Activated CD8-positive, alpha-beta memory T cell treated with anti-CD3 and anti-CD28 coated beads, Interleukin-2, amount 10 ng/mL, durations not matched to agents 7 days and 5 days (primary cell): ENCODE results near the gene CHD2. TPM values are rescaled to one million over a fixed set of nuclear protein-coding genes. Genes with fewer than 3 reads are reported as not detected.
A peak's percentile ranks its signal among the peaks of the same experiment; 100 is the strongest.

Experiments used
- ATAC-seq: fragments of 150-1000 bp; cut with Tn5 transposase; one replicate; pipeline ENCODE4 v1.10.0; 2021; ENCODE audit warnings: moderate library complexity
- CTCF ChIA-PET: fragments of 350-600 bp; sonication (Branson Sonifier 250); formaldehyde crosslinking; loops from one replicate; lab custom pipeline; 2021; ENCODE audit warnings: antibody characterized with exemption; lab: Charles Lee
- DNase-seq: peaks from one replicate; pipeline ENCODE4 v3.0.0-alpha.2; 2020
- H3K27ac Mint-ChIP-seq: one replicate; pipeline ENCODE4 v1.8.0; 2021; ENCODE audit warnings: mild to moderate bottlenecking, mixed read lengths
- H3K27me3 Mint-ChIP-seq: one replicate; pipeline ENCODE4 v1.8.0; 2021; ENCODE audit warnings: mixed read lengths
- H3K36me3 Mint-ChIP-seq: one replicate; pipeline ENCODE4 v1.8.0; 2021; ENCODE audit warnings: mild to moderate bottlenecking, mixed read lengths
- H3K4me1 Mint-ChIP-seq: one replicate; pipeline ENCODE4 v1.8.0; 2021; ENCODE audit warnings: mixed read lengths
- H3K4me3 Mint-ChIP-seq: one replicate; pipeline ENCODE4 v1.8.0; 2021; ENCODE audit warnings: mild to moderate bottlenecking, moderate library complexity, mixed read lengths
- H3K9me3 Mint-ChIP-seq: one replicate; pipeline ENCODE4 v1.8.0; 2022; ENCODE audit warnings: low read depth, mixed read lengths
- total RNA-seq, 2 experiments: library from RNA; stranded (reverse); gene quantifications; one replicate each; pipeline ENCODE4 v1.2.3, GENCODE V29; 2021

CHD2 gene
- total RNA-seq, 2 experiments from 2014 or later, result 121 to 151 TPM

- Mint-ChIP-seq H3K4me3 (no peak overlapping the region), H3K36me3 (peaks cover 67% of the 10 kb centered on the region), H3K27me3 (no peaks in the 10 kb centered on the region), H3K27ac (no peak overlapping the region), H3K9me3 (no peaks in the 10 kb centered on the region), H3K4me1 (peaks cover 11% of the 10 kb centered on the region)
- CTCF ChIA-PET, result interaction anchor here (0.9 to 1.4 kb wide), 2 partner anchors 11 to 69 kb away, joined by 3 to 4 read pairs; partner anchors contain the start of gene CHD2
- no peak for DNase-seq
- ATAC-seq, result no peak
Observed at GRCh38 chr15:92968926-92969651, 69.0 kb downstream of the CHD2 start.

GRCh38 chr15:92970656-92971055, 70.5 kb downstream of the CHD2 start:
- CTCF ChIA-PET, result interaction anchor here (1.4 kb wide), 1 partner anchor 9 kb away, joined by 4 read pairs; no protein-coding TSS in a partner anchor
- H3K4me3 Mint-ChIP-seq, result no peak overlapping the region
- DNase-seq (no peak), ATAC-seq (no peak)
- no peak overlapping the region for H3K27ac Mint-ChIP-seq
- H3K27me3 Mint-ChIP-seq, result no peaks in the 10 kb centered on the region
- H3K4me1 Mint-ChIP-seq, result peaks cover 13% of the 10 kb centered on the region
- peaks cover 68% of the 10 kb centered on the region for H3K36me3 Mint-ChIP-seq
- H3K9me3 Mint-ChIP-seq, result no peaks in the 10 kb centered on the region

GRCh38 chr15:92971081-92971480, 71.0 kb downstream of the CHD2 start:
- ATAC-seq (no peak), DNase-seq (no peak)
- CTCF ChIA-PET, result no interaction called here
- peaks cover 13% of the 10 kb centered on the region for H3K4me1 Mint-ChIP-seq
- peaks cover 70% of the 10 kb centered on the region for H3K36me3 Mint-ChIP-seq
- no peak overlapping the region for H3K4me3 Mint-ChIP-seq
- no peaks in the 10 kb centered on the region for H3K27me3 Mint-ChIP-seq
- H3K27ac Mint-ChIP-seq, result peak overlapping the region; percentile 15
- H3K9me3 Mint-ChIP-seq, result no peaks in the 10 kb centered on the region

- H3K4me3 Mint-ChIP-seq, result no peak overlapping the region
- no peak for DNase-seq
- H3K9me3 Mint-ChIP-seq, result no peaks in the 10 kb centered on the region
- no peaks in the 10 kb centered on the region for H3K27me3 Mint-ChIP-seq
- CTCF ChIA-PET, result no interaction called here
- peak overlapping the region; percentile 15 for H3K27ac Mint-ChIP-seq
- no peak for ATAC-seq
- peaks cover 13% of the 10 kb centered on the region for H3K4me1 Mint-ChIP-seq
- H3K36me3 Mint-ChIP-seq, result peaks cover 70% of the 10 kb centered on the region
Observed at GRCh38 chr15:92971713-92972112, 71.6 kb downstream of the CHD2 start.

GRCh38 chr15:92974183-92974915, 74.2 kb downstream of the CHD2 start:
- Mint-ChIP-seq H3K27ac (no peak overlapping the region), H3K4me3 (no peak overlapping the region), H3K27me3 (no peaks in the 10 kb centered on the region), H3K9me3 (no peaks in the 10 kb centered on the region), H3K36me3 (peaks cover 70% of the 10 kb centered on the region), H3K4me1 (peaks cover 19% of the 10 kb centered on the region)
- DNase-seq (no peak), ATAC-seq (no peak)
- CTCF ChIA-PET, result interaction anchor here (0.5 to 2.1 kb wide), 3 partner anchors 39 to 177 kb away, joined by 3 to 8 read pairs (median 3); no protein-coding TSS in a partner anchor

GRCh38 chr15:92979011-92979701, 79.0 kb downstream of the CHD2 start:
- Mint-ChIP-seq H3K9me3 (no peaks in the 10 kb centered on the region), H3K4me1 (peaks cover 14% of the 10 kb centered on the region), H3K36me3 (peaks cover 51% of the 10 kb centered on the region), H3K27ac (no peak overlapping the region), H3K27me3 (no peaks in the 10 kb centered on the region), H3K4me3 (no peak overlapping the region)
- DNase-seq (no peak), ATAC-seq (no peak)
- CTCF ChIA-PET, result interaction anchor here (0.7 to 1.7 kb wide), 6 partner anchors 9 to 1251 kb away, joined by 3 to 14 read pairs (median 4); no protein-coding TSS in a partner anchor

GRCh38 chr15:92981333-92981732, 81.2 kb downstream of the CHD2 start:
- CTCF ChIA-PET, result interaction anchor here (1.7 kb wide), 2 partner anchors 10 to 184 kb away, joined by 4 to 14 read pairs; no protein-coding TSS in a partner anchor
- Mint-ChIP-seq H3K27ac (no peak overlapping the region), H3K4me1 (peaks cover 12% of the 10 kb centered on the region), H3K36me3 (peaks cover 48% of the 10 kb centered on the region), H3K4me3 (no peak overlapping the region), H3K9me3 (no peaks in the 10 kb centered on the region), H3K27me3 (no peaks in the 10 kb centered on the region)
- ATAC-seq (no peak), DNase-seq (no peak)

GRCh38 chr15:92984161-92984560, 84.0 kb downstream of the CHD2 start:
- Mint-ChIP-seq H3K27ac (peak overlapping the region; percentile 20), H3K36me3 (peaks cover 41% of the 10 kb centered on the region), H3K4me1 (peaks cover under 1% of the 10 kb centered on the region), H3K4me3 (no peak overlapping the region), H3K9me3 (no peaks in the 10 kb centered on the region), H3K27me3 (no peaks in the 10 kb centered on the region)
- no peak for ATAC-seq
- DNase-seq, result no peak
- CTCF ChIA-PET, result interaction anchor here (1.4 kb wide), 1 partner anchor 21 kb away, joined by 3 read pairs; no protein-coding TSS in a partner anchor

GRCh38 chr15:92989470-92989869, 89.3 kb downstream of the CHD2 start:
- ATAC-seq (no peak), DNase-seq (no peak)
- peaks cover 53% of the 10 kb centered on the region for H3K36me3 Mint-ChIP-seq
- no peak overlapping the region for H3K27ac Mint-ChIP-seq
- no peaks in the 10 kb centered on the region for H3K27me3 Mint-ChIP-seq
- no peaks in the 10 kb centered on the region for H3K9me3 Mint-ChIP-seq
- CTCF ChIA-PET, result interaction anchor here (1.7 kb wide), 1 partner anchor 12 kb away, joined by 3 read pairs; no protein-coding TSS in a partner anchor
- H3K4me3 Mint-ChIP-seq, result no peak overlapping the region
- no peaks in the 10 kb centered on the region for H3K4me1 Mint-ChIP-seq

GRCh38 chr15:92990031-92990430, 89.9 kb downstream of the CHD2 start:
- no peak for ATAC-seq
- Mint-ChIP-seq H3K4me1 (no peaks in the 10 kb centered on the region), H3K27me3 (no peaks in the 10 kb centered on the region), H3K4me3 (no peak overlapping the region), H3K27ac (peak overlapping the region; percentile 37), H3K36me3 (peaks cover 54% of the 10 kb centered on the region), H3K9me3 (no peaks in the 10 kb centered on the region)
- DNase-seq, result no peak
- CTCF ChIA-PET, result no interaction called here

GRCh38 chr15:92992720-92993119, 92.6 kb downstream of the CHD2 start:
- H3K27ac Mint-ChIP-seq, result peak overlapping the region; percentile 30
- ATAC-seq (no peak), DNase-seq (no peak)
- H3K9me3 Mint-ChIP-seq, result no peaks in the 10 kb centered on the region
- H3K4me3 Mint-ChIP-seq, result no peak overlapping the region
- H3K27me3 Mint-ChIP-seq, result no peaks in the 10 kb centered on the region
- peaks cover 6% of the 10 kb centered on the region for H3K4me1 Mint-ChIP-seq
- peaks cover 59% of the 10 kb centered on the region for H3K36me3 Mint-ChIP-seq
- CTCF ChIA-PET, result interaction anchor here (0.6 kb wide), 1 partner anchor 195 kb away, joined by 3 read pairs; no protein-coding TSS in a partner anchor

- Mint-ChIP-seq H3K9me3 (no peaks in the 10 kb centered on the region), H3K27me3 (no peaks in the 10 kb centered on the region), H3K36me3 (peaks cover 70% of the 10 kb centered on the region), H3K4me1 (peaks cover 15% of the 10 kb centered on the region), H3K4me3 (no peak overlapping the region), H3K27ac (peak overlapping the region; percentile 22)
- CTCF ChIA-PET, result interaction anchor here (1.5 kb wide), 1 partner anchor 46 kb away, joined by 3 read pairs; no protein-coding TSS in a partner anchor
- no peak for DNase-seq
- no peak for ATAC-seq
Observed at GRCh38 chr15:92997821-92998220, 97.7 kb downstream of the CHD2 start.

GRCh38 chr15:93001156-93001555, 101.0 kb downstream of the CHD2 start:
- Mint-ChIP-seq H3K4me1 (peaks cover 15% of the 10 kb centered on the region), H3K4me3 (no peak overlapping the region), H3K36me3 (peaks cover 73% of the 10 kb centered on the region), H3K27ac (no peak overlapping the region), H3K9me3 (no peaks in the 10 kb centered on the region), H3K27me3 (no peaks in the 10 kb centered on the region)
- CTCF ChIA-PET, result interaction anchor here (1.2 to 1.5 kb wide), 4 partner anchors 10 to 204 kb away, joined by 3 to 4 read pairs (median 4); no protein-coding TSS in a partner anchor
- no peak for DNase-seq
- ATAC-seq, result no peak
